ENCODE results near the gene DOC2A. TPM values are rescaled to one million over a fixed set of nuclear protein-coding genes. Genes with fewer than 3 reads are reported as not detected.

Gene DOC2A
- total and polyA plus RNA-seq, 10 of the 15 experiments (the other 5 are each of a cell fraction or from before 2014, with no cell fraction given), result 0.06 to 0.17 (median 0.12) TPM; not detected in 6

GRCh38 chr16:30053376-30054015 is 42.7 kb upstream of the DOC2A start:
- SMC1A ChIA-PET (ENCODE audit: uncharacterized antibody, unreplicated experiment), result no interaction called here
- peak overlapping the region; percentile 91 for H2AFZ ChIP-seq (ENCODE audit: control insufficient read depth, low read depth, low read length)
- intact Hi-C loops (cut with micrococcal nuclease; ENCODE audit: unreplicated experiment), result no loop called here

More at GRCh38 chr16:30053376-30054015, 42.7 kb upstream of the DOC2A start:
- peak overlapping the region; percentile 71 for H3K9ac ChIP-seq (ENCODE audit: control insufficient read depth, insufficient read depth, low read length)
- ATAC-seq (peak; percentile 24), DNase-seq (ENCODE audit: low read depth, low spot score) (no peak), FAIRE-seq (no peak)
- CTCF ChIA-PET, result interaction anchor here (0.6 to 4.8 kb wide), 5 partner anchors 12 to 86 kb away, joined by 3 to 51 read pairs (median 4); partner anchors contain the start of genes ALDOA and TBX6
- H3K4me3 ChIP-seq, result peak overlapping the region; percentile 83
- POLR2A ChIA-PET, result interaction anchor here (0.7 to 2.7 kb wide), 5 partner anchors 10 to 246 kb away, joined by 3 to 9 read pairs (median 6); partner anchors contain the start of genes ALDOA, HIRIP3, INO80E and TAOK2
- H3K4me2 ChIP-seq (ENCODE audit: control insufficient read depth, insufficient read depth), result peak overlapping the region; percentile 60
- RAD21 ChIA-PET (ENCODE audit: unreplicated experiment), result no interaction called here
- no peaks in the 10 kb centered on the region for H4K20me1 ChIP-seq (ENCODE audit: control insufficient read depth, insufficient read depth)
- H3K27ac ChIP-seq (ENCODE audit: control insufficient read depth, insufficient read depth), result no peak overlapping the region; the same call in 1 of the 2 replicates
- H3K79me2 ChIP-seq (ENCODE audit: control insufficient read depth, insufficient read depth, low read length), result no peaks in the 10 kb centered on the region
- WGBS (ENCODE audit: insufficient coverage, insufficient replicate concordance, low lambda C conversion rate, missing lambda C conversion rate), result 7% methylated on average over 19 of the region's 19 CpGs
- BruUV-seq (replicated peaks), result no TSS peak
- peaks cover 3% of the 10 kb centered on the region; the same call in 1 of the 2 replicates for H3K4me1 ChIP-seq (ENCODE audit: control insufficient read depth, insufficient read depth, low read length)
- in situ Hi-C loops (cut with MboI), result no loop called here
- no peaks in the 10 kb centered on the region for H3K36me3 ChIP-seq (ENCODE audit: control insufficient read depth in 2 of 2, insufficient read depth in 2 of 2, low read length in 1 of 2)
- no peaks in the 10 kb centered on the region for H3K27me3 ChIP-seq (replicated peaks in 1 of 2; ENCODE audit: control insufficient read depth in 2 of 2, insufficient read depth in 2 of 2, low read length in 1 of 2)
- H3K9me3 ChIP-seq (replicated peaks; ENCODE audit: control insufficient read depth, insufficient read depth, low read length), result no peaks in the 10 kb centered on the region
- TF ChIP-seq SP1 (IDR thresholded peaks at IDR 0.05; ENCODE audit: low read depth, low read length) (no peak), MLLT1 (IDR thresholded peaks at IDR 0.05) (no peak), EP300 (IDR thresholded peaks at IDR 0.05; ENCODE audit: borderline replicate concordance in 1 of 2, control insufficient read depth in 1 of 2, low read depth in 2 of 2, low read length in 2 of 2) (no peak), ZZZ3 (IDR thresholded peaks at IDR 0.05; ENCODE audit: control insufficient read depth, insufficient read length, low read depth) (no peak), IKZF1 (conservative IDR thresholded peaks at IDR 0.05) (0 out of 2 replicates have a peak, but pooled peaks have one; percentile 6), RAD51 (IDR thresholded peaks at IDR 0.05) (no peak), BCLAF1 (IDR thresholded peaks at IDR 0.05) (no peak)

Data from GM12878 (cell line).